ENCODE results near the gene EFCAB6. TPM values are rescaled to one million over a fixed set of nuclear protein-coding genes. Genes with fewer than 3 reads are reported as not detected.

EFCAB6 gene
- total RNA-seq, 1 donor from 2014 or later: 1.5 TPM

GRCh38 chr22:43859621-43860020 is 47.5 kb upstream of the EFCAB6 start:
- peaks cover 39% of the 10 kb centered on the region for H3K27me3 Mint-ChIP-seq (ENCODE audit: low read depth)
- peaks cover 6% of the 10 kb centered on the region for H3K36me3 Mint-ChIP-seq (ENCODE audit: low read depth)
- H3K4me3 Mint-ChIP-seq: peak overlapping the region; percentile 44
- no peak for DNase-seq (ENCODE audit: low read depth, low spot score)
- peaks cover 4% of the 10 kb centered on the region for H3K4me1 Mint-ChIP-seq
- no peak overlapping the region for H3K27ac Mint-ChIP-seq (ENCODE audit: unreplicated experiment)
- no peak for TF ChIP-seq CTCF (conservative IDR thresholded peaks at IDR 0.05)
- H3K9me3 Mint-ChIP-seq: peaks cover 4% of the 10 kb centered on the region

GRCh38 chr22:43859176-43859575 is 47.1 kb upstream of the EFCAB6 start:
- peaks cover 4% of the 10 kb centered on the region for H3K4me1 Mint-ChIP-seq
- H3K9me3 Mint-ChIP-seq: peaks cover 4% of the 10 kb centered on the region

GRCh38 chr22:43858156-43858895 is 46.2 kb upstream of the EFCAB6 start:
- no peak for DNase-seq (ENCODE audit: low read depth, low spot score)

More at GRCh38 chr22:43859176-43859575, 47.1 kb upstream of the EFCAB6 start:
- DNase-seq (ENCODE audit: low read depth, low spot score): no peak
- Mint-ChIP-seq H3K36me3 (ENCODE audit: low read depth) (peaks cover 6% of the 10 kb centered on the region), H3K27ac (ENCODE audit: unreplicated experiment) (no peak overlapping the region), H3K4me3 (no peak overlapping the region), H3K27me3 (ENCODE audit: low read depth) (peaks cover 35% of the 10 kb centered on the region)
- TF ChIP-seq CTCF (conservative IDR thresholded peaks at IDR 0.05): no peak

GRCh38 chr22:43857367-43857766 is 45.3 kb upstream of the EFCAB6 start:
- Mint-ChIP-seq H3K4me3 (no peak overlapping the region), H3K36me3 (ENCODE audit: low read depth) (peaks cover 6% of the 10 kb centered on the region), H3K4me1 (peaks cover 4% of the 10 kb centered on the region), H3K27me3 (ENCODE audit: low read depth) (peaks cover 18% of the 10 kb centered on the region), H3K9me3 (peaks cover 4% of the 10 kb centered on the region), H3K27ac (ENCODE audit: unreplicated experiment) (no peak overlapping the region)
- no peak for DNase-seq (ENCODE audit: low read depth, low spot score)
- no peak for TF ChIP-seq CTCF (conservative IDR thresholded peaks at IDR 0.05)

More at GRCh38 chr22:43858156-43858895, 46.2 kb upstream of the EFCAB6 start:
- no peak overlapping the region for H3K4me3 Mint-ChIP-seq
- no peak overlapping the region for H3K27ac Mint-ChIP-seq (ENCODE audit: unreplicated experiment)
- H3K4me1 Mint-ChIP-seq: peaks cover 4% of the 10 kb centered on the region
- H3K36me3 Mint-ChIP-seq (ENCODE audit: low read depth): peaks cover 6% of the 10 kb centered on the region
- no peak for TF ChIP-seq CTCF (conservative IDR thresholded peaks at IDR 0.05)
- peaks cover 4% of the 10 kb centered on the region for H3K9me3 Mint-ChIP-seq
- H3K27me3 Mint-ChIP-seq (ENCODE audit: low read depth): peaks cover 26% of the 10 kb centered on the region

DNA sequence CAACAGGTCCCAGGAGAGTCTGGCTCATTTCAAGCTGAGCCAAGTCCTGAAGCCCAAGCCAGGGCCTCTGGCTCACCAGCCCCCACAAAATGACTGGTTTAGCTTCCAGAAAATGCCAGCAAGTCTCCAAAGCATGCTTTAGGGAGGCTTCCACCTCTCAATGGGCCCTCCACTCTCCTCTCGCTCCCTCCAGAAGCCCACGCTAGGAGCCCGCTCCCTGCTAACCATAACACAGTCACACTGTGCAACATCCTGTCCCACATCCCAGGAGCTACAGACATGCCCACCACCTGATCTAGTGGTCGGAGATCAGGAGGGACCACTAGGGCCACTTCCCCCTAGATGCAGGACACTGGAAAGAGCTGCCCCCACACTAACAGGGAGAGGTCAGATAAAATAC is 43.3 kb upstream of the EFCAB6 start:
- peak overlapping the region; percentile 52 for H3K27ac Mint-ChIP-seq (ENCODE audit: unreplicated experiment)

More for the DNA sequence above, 43.3 kb upstream of the EFCAB6 start:
- Mint-ChIP-seq H3K36me3 (ENCODE audit: low read depth) (peaks cover 6% of the 10 kb centered on the region), H3K4me1 (no peaks in the 10 kb centered on the region), H3K27me3 (ENCODE audit: low read depth) (peaks cover 5% of the 10 kb centered on the region), H3K9me3 (peaks cover 4% of the 10 kb centered on the region), H3K4me3 (no peak overlapping the region)
- TF ChIP-seq CTCF (conservative IDR thresholded peaks at IDR 0.05): no peak
- DNase-seq (ENCODE audit: low read depth, low spot score): no peak
